OCI-LY7 (cell line): ENCODE results near the gene CCDC73.
"Not testable (repeated sequence)": the region's sequence is repeated elsewhere in the genome, so short reads cannot be mapped to it uniquely, and the experiment has no call there.

Experiments used
- EZH2phosphoT487 ChIP-seq: fragments of 200-600 bp; sonication (generic); IDR thresholded peaks from 2 replicates; pipeline ENCODE4 v1.6.1; 2018; ENCODE audit warnings: low read depth, borderline replicate concordance, mild to moderate bottlenecking, mixed run types, antibody characterized with exemption, low read length, moderate library complexity, mixed read lengths
- TF ChIP-seq, protein P1 (sequence below): fragments of 200-600 bp; sonication (generic); conservative IDR thresholded peaks from 2 replicates; pipeline ENCODE4 v1.5.1; 2014; ENCODE audit warnings: mild to moderate bottlenecking, antibody characterized with exemption, low read length, moderate library complexity, mixed read lengths

DNA sequence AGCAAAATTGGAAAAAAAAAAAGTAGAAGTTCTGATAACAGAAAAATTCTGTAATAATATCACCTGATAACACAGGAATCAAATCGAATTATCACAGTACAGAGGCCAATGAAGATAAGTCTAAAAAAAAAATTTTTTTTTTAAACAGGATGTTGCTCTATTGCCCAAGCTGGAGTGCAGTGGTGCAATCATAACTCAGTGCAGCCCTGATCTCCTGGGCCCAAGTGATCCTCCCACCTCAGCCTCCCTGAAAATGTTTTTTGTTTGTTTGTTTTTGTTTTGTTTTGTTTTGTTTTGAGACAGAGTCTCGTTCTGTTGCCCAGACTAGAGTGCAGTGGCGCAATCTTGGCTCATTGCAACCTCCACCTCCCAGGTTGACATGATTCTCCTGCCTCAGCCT lies 29.2 kb upstream of the CCDC73 start:
- TF ChIP-seq, protein P1, sequence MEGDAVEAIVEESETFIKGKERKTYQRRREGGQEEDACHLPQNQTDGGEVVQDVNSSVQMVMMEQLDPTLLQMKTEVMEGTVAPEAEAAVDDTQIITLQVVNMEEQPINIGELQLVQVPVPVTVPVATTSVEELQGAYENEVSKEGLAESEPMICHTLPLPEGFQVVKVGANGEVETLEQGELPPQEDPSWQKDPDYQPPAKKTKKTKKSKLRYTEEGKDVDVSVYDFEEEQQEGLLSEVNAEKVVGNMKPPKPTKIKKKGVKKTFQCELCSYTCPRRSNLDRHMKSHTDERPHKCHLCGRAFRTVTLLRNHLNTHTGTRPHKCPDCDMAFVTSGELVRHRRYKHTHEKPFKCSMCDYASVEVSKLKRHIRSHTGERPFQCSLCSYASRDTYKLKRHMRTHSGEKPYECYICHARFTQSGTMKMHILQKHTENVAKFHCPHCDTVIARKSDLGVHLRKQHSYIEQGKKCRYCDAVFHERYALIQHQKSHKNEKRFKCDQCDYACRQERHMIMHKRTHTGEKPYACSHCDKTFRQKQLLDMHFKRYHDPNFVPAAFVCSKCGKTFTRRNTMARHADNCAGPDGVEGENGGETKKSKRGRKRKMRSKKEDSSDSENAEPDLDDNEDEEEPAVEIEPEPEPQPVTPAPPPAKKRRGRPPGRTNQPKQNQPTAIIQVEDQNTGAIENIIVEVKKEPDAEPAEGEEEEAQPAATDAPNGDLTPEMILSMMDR = not testable (repeated sequence)
- TF ChIP-seq EZH2phosphoT487 = not testable (repeated sequence)
